ENCODE measurements around the gene AUTS2. TPM values are rescaled to one million over a fixed set of nuclear protein-coding genes. Genes with fewer than 3 reads are reported as not detected.

The AUTS2 gene
- total RNA-seq, 1 donor from 2014 or later = 56.0 TPM

DNA sequence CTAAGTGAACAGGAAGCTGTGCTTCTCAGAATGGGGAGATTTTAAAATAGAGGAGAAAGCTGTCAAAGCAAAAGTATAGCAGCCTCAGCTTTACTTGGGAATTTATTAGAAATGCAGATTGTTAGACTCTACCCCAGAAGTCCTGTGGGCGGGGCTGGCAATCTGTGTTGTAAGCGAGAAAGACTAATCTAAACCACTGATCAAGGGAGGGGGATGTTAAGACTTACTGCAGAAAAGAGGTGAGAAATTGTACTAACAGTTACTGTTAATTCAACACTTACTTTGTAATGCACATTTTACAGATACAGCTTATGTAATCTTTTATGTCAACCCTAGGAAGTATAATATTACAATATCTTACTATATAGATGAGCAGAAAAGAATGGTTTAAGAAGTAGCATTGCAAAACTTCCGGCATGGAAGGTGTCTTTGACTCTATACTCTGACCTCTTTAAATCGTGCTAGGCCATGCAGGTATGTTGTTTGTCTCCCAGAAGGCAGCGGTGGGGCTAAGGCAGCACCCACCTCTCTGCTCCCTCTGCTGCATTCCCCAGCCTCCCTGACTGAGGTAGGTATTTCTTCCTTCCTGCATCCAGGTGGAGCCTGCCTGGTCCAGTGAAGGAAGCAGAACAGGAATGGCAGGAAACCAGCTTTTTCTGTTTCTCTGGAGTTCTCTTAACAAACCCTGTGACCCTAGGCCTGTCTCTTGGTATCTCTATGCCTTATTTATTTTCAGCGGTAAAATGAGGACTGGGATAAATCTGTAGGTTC lies 462.2 kb downstream of the AUTS2 start:
- Histone ChIP-seq H3K9me3 (no peaks in the 10 kb centered on the region), H3K4me1 (no peaks in the 10 kb centered on the region), H3K27me3 (no peaks in the 10 kb centered on the region), H3K27ac (no peak overlapping the region), H3K4me3 (no peak overlapping the region), H3K36me3 (no peaks in the 10 kb centered on the region)
- no peak for DNase-seq
- no peak for ATAC-seq
- TF ChIP-seq, protein P1, sequence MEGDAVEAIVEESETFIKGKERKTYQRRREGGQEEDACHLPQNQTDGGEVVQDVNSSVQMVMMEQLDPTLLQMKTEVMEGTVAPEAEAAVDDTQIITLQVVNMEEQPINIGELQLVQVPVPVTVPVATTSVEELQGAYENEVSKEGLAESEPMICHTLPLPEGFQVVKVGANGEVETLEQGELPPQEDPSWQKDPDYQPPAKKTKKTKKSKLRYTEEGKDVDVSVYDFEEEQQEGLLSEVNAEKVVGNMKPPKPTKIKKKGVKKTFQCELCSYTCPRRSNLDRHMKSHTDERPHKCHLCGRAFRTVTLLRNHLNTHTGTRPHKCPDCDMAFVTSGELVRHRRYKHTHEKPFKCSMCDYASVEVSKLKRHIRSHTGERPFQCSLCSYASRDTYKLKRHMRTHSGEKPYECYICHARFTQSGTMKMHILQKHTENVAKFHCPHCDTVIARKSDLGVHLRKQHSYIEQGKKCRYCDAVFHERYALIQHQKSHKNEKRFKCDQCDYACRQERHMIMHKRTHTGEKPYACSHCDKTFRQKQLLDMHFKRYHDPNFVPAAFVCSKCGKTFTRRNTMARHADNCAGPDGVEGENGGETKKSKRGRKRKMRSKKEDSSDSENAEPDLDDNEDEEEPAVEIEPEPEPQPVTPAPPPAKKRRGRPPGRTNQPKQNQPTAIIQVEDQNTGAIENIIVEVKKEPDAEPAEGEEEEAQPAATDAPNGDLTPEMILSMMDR (IDR thresholded peaks at IDR 0.05) = no peak
- intact Hi-C loops (cut with DNase I) = no loop called here

DNA sequence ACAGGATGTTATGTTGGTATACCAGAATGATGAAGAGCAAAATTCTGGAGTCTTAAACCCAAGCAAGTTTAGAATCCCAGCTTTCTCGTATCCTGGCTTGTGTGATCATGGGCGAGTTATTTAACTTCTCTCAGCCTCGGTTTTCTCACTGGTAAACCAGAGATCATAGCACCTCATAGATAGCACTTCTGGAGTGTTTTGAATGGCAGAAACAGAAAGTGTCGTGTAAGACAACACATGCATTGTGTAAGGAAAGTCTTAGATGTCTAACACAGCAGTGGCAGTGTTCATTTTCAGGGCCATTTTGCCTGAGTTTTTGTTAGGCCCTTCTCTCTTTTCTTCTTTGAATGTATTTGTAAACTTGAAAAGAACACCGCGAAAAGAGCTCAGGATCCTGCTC lies 465.1 kb downstream of the AUTS2 start:
- ATAC-seq = no peak

DNA sequence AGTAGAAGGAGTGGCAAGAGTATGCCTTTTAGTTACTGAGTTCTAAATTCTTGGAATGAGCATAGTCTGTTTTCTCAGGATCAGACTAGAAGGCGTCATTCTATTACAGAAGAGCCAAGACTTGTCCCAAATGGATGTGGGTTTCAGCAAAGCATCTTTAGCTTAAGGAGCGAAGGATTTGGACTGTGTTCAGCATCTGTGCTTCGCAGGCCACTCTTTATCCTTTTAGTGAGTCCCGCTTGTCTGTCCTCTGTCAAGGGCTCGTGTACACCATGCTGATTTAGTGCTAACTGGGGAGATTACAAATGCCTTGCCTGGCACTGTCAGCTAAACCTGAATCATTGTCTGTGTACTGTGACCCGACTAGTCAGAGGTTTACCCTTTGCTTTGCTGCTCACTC lies 465.7 kb downstream of the AUTS2 start:
- no peak for ATAC-seq
- TF ChIP-seq, protein P1 (IDR thresholded peaks at IDR 0.05) = no peak
- H3K4me3 ChIP-seq = no peak overlapping the region
- intact Hi-C loops (cut with DNase I) = no loop called here
- no peak overlapping the region for H3K27ac ChIP-seq
- DNase-seq = no peak
- no peaks in the 10 kb centered on the region for H3K27me3 ChIP-seq
- no peaks in the 10 kb centered on the region for H3K4me1 ChIP-seq
- H3K9me3 ChIP-seq = no peaks in the 10 kb centered on the region
- H3K36me3 ChIP-seq = no peaks in the 10 kb centered on the region

More for the DNA sequence above, 465.1 kb downstream of the AUTS2 start:
- Histone ChIP-seq H3K27me3 (no peaks in the 10 kb centered on the region), H3K4me1 (no peaks in the 10 kb centered on the region), H3K27ac (no peak overlapping the region), H3K36me3 (no peaks in the 10 kb centered on the region), H3K4me3 (no peak overlapping the region), H3K9me3 (no peaks in the 10 kb centered on the region)
- no peak for DNase-seq
- TF ChIP-seq, protein P1 (IDR thresholded peaks at IDR 0.05) = no peak
- intact Hi-C loops (cut with DNase I) = no loop called here

DNA sequence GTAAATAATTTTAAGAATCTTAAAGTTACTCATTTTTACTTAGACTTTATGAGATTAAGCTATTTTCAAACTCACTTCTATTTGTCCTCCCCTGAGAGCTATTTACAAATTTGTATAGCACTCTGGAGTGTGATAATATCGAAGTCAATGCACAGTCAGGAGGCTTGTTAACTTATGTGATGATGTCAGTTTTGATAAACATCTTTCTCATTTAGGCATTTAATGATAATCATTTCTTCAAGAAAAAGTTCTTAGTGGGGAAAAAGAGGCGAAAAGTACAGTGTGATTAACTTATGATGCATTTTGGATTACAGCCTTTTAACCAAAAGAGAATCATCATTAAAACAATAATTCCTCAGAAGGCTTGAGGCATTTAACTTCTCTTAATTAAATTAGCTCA lies 468.6 kb downstream of the AUTS2 start:
- Histone ChIP-seq H3K36me3 (no peaks in the 10 kb centered on the region), H3K27ac (no peak overlapping the region), H3K4me1 (no peaks in the 10 kb centered on the region), H3K9me3 (no peaks in the 10 kb centered on the region), H3K27me3 (no peaks in the 10 kb centered on the region), H3K4me3 (no peak overlapping the region)
- DNase-seq = no peak
- intact Hi-C loops (cut with DNase I) = no loop called here
- TF ChIP-seq, protein P1 (IDR thresholded peaks at IDR 0.05) = no peak
- ATAC-seq = no peak

DNA sequence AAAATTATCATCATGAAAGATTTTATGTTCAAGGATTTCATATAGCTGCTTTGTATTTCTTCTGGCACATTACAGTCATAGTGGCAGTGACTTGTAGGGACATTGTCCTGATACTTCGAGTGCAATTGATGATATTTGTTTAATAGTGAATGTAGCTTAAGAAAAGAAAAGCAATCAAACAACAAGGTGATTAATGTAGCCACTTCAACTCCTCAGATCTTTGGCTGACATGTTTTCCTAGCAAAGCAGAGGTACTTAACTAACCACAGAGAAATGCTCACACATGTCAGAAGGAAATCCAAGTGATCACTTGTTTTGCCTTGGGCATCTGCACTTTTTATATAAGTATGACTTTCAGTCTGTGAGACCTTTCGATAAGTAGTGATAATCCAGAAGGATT lies 470.3 kb downstream of the AUTS2 start:
- TF ChIP-seq, protein P1 (IDR thresholded peaks at IDR 0.05) = no peak
- no peaks in the 10 kb centered on the region for H3K9me3 ChIP-seq
- intact Hi-C loops (cut with DNase I) = no loop called here
- H3K36me3 ChIP-seq = no peaks in the 10 kb centered on the region
- no peak for ATAC-seq
- no peaks in the 10 kb centered on the region for H3K27me3 ChIP-seq
- no peak for DNase-seq
- H3K27ac ChIP-seq = no peak overlapping the region
- H3K4me3 ChIP-seq = no peak overlapping the region
- H3K4me1 ChIP-seq = no peaks in the 10 kb centered on the region
